IPS-20b (cell line): ENCODE data around the gene RAB3A.
A peak's percentile ranks its signal among the peaks of the same experiment; 100 is the strongest.

Experiments
- H3K27ac ChIP-seq: one replicate; pipeline ENCODE4 v1.5.1; 2013; ENCODE audit warnings: low read length
- H3K27me3 ChIP-seq: 2 replicates; pipeline ENCODE4 v1.6.1; 2013; ENCODE audit warnings: mild to moderate bottlenecking, low read length, inconsistent platforms; ENCODE audit not compliant: insufficient read depth
- H3K36me3 ChIP-seq: 2 replicates; pipeline ENCODE4 v1.6.1; 2013; ENCODE audit warnings: low read depth, mild to moderate bottlenecking, inconsistent platforms, low read length, moderate library complexity; ENCODE audit not compliant: insufficient read depth
- H3K4me1 ChIP-seq: 2 replicates; pipeline ENCODE4 v1.6.1; 2013; ENCODE audit warnings: mild to moderate bottlenecking, control low read depth, inconsistent platforms, low read length, moderate library complexity; ENCODE audit not compliant: insufficient read depth
- H3K4me3 ChIP-seq: 2 replicates; pipeline ENCODE4 v1.5.1; 2013; ENCODE audit warnings: mild to moderate bottlenecking, low read length, inconsistent platforms
- H3K9ac ChIP-seq: 2 replicates; pipeline ENCODE4 v1.6.1; 2013; ENCODE audit warnings: low read depth, mild to moderate bottlenecking, inconsistent platforms, low read length, moderate library complexity
- H3K9me3 ChIP-seq: 2 replicates; pipeline ENCODE4 v1.6.1; 2013; ENCODE audit warnings: mild to moderate bottlenecking, low read depth, low read length, inconsistent platforms; ENCODE audit not compliant: insufficient read depth

The RAB3A gene

DNA sequence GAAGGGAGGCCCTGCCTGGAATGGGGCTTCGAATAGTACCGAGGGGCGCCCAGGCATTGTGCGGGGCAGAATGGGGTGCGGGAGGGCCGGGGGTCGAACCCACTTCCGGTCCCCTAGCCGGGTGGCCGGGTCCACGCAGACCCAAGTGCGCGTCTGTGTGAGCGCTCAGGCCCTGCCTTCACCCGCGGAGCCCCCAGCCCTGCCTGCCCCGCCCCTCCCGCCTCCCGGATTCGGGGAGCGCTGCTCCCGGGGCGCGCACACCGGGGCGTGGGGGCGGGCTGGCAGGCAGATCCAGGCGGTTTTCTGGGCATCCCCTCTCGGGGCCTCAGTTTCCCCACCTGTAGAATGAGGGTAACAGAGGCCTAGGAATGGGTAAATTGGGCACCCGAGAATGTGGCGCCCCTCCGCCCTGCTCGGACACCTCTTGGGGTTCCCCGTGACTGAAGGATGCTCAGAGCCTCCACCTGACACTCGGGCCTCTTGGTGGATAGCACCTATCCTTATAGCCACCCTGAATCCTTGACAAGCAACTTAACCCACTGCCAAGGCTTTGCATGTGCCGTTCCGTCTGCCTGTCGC, 50.2 kb downstream of the RAB3A start:
- Histone ChIP-seq H3K36me3 (peaks cover 10% of the 10 kb centered on the region; the same call in 1 of the 2 replicates), H3K4me3 (peak overlapping the region; percentile 76), H3K4me1 (peaks cover 3% of the 10 kb centered on the region; the same call in 1 of the 2 replicates)

GRCh38 chr19:18152817-18153555, 50.9 kb downstream of the RAB3A start, which contains the start of gene PIK3R2:
Gene PIK3R2, plus strand, starts transcription at chr19:18153163. Its CDS starts 2,717 bp downstream, at chr19:18155880.
- Histone ChIP-seq H3K9me3 (no peaks in the 10 kb centered on the region), H3K27me3 (no peaks in the 10 kb centered on the region), H3K4me3 (peak within 1 kb of the TSS; percentile 76), H3K36me3 (peaks cover 10% of the 10 kb centered on the region; the same call in 1 of the 2 replicates), H3K9ac (peak within 1 kb of the TSS; percentile 92), H3K4me1 (peaks cover 3% of the 10 kb centered on the region; the same call in 1 of the 2 replicates), H3K27ac (peak within 1 kb of the TSS; percentile 31)

More for the DNA sequence above, 50.2 kb downstream of the RAB3A start:
- Histone ChIP-seq H3K27me3 (no peaks in the 10 kb centered on the region), H3K9me3 (no peaks in the 10 kb centered on the region), H3K27ac (no peak overlapping the region), H3K9ac (peak overlapping the region; percentile 92)

GRCh38 chr19:18152442-18152816, 51.4 kb downstream of the RAB3A start:
- Histone ChIP-seq H3K27ac (peak overlapping the region; percentile 31), H3K27me3 (no peaks in the 10 kb centered on the region), H3K36me3 (peaks cover 10% of the 10 kb centered on the region; the same call in 1 of the 2 replicates), H3K9ac (peak overlapping the region; percentile 90), H3K9me3 (no peaks in the 10 kb centered on the region), H3K4me1 (peaks cover 3% of the 10 kb centered on the region; the same call in 1 of the 2 replicates), H3K4me3 (peak overlapping the region; percentile 76)

GRCh38 chr19:18150776-18151624, 52.8 kb downstream of the RAB3A start:
- no peak overlapping the region for H3K4me3 ChIP-seq
- H3K36me3 ChIP-seq, result 0 out of 2 replicates have a peak, but pooled peaks cover under 1% of the 10 kb centered on the region
- no peaks in the 10 kb centered on the region for H3K9me3 ChIP-seq
- H3K27ac ChIP-seq, result no peak overlapping the region
- H3K4me1 ChIP-seq, result peaks cover 3% of the 10 kb centered on the region; the same call in 1 of the 2 replicates
- H3K27me3 ChIP-seq, result no peaks in the 10 kb centered on the region
- H3K9ac ChIP-seq, result no peak overlapping the region

DNA sequence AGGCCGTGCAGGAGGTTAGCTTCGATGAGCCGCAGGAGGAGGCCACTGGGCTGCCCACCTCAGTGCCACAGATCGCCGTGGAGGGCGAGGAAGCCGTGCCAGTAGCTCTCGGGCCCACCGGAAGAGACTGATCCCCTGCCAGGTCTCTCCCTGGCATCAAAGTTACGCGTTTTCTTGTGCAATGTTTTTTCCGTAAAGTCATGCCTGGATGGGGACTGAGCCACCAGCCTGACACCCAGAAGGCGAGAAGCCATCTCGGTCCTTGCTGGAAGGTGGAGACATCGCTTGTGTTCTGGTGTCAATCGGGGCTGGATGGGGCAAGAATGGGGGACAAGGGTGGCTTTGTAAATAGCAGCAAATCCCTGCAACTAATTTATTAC, 54.3 kb downstream of the RAB3A start:
- peaks cover 3% of the 10 kb centered on the region; the same call in 1 of the 2 replicates for H3K4me1 ChIP-seq
- no peak overlapping the region for H3K4me3 ChIP-seq
- H3K27me3 ChIP-seq, result no peaks in the 10 kb centered on the region
- no peak overlapping the region for H3K9ac ChIP-seq
- H3K9me3 ChIP-seq, result no peaks in the 10 kb centered on the region
- peaks cover 9% of the 10 kb centered on the region; the same call in 1 of the 2 replicates for H3K36me3 ChIP-seq
- no peak overlapping the region for H3K27ac ChIP-seq

DNA sequence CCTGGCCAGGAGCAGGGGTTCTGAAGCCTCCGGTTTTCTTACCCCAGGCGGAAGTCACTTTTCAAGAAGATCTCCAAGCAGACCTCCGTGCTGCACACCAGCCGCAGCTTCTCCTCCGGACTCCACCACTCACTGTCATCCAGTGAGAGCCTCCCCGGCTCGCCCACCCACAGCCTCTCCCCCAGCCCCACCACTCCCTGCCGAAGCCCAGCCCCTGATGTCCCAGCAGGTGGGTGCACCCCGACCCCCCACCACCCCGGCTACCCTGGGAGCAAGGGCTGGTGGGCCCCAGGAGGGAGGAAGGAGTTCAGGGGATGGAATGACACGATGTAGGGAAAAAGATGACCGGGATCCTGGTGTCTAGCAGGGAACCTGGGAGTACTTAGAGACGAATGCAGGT, 56.4 kb downstream of the RAB3A start:
- Histone ChIP-seq H3K9me3 (no peaks in the 10 kb centered on the region), H3K4me3 (no peak overlapping the region), H3K27ac (no peak overlapping the region), H3K36me3 (peaks cover 28% of the 10 kb centered on the region; the same call in 1 of the 2 replicates), H3K4me1 (no peaks in the 10 kb centered on the region), H3K27me3 (no peaks in the 10 kb centered on the region), H3K9ac (no peak overlapping the region)
